ENCODE data around the gene ALDH8A1.

ALDH8A1 gene

DNA sequence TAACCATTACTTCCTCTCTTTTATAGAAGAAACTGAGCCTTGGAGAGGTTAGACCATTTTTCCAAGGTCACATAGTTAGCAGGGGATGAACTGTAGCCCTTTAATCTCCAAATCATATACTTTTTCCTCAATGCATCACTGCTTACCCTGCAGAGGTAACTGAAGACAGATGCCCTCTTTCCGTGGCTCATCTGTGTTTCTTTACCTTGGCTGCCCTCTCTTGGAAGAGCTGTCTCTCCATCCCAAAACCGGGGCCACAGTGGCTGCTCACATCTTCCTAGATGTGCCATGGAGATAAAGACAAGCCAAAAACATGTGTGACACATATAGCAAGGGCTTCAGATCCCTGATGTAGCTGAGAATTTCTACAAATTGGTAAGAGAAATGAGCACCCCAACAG, 581 bp upstream of the ALDH8A1 start:
- DNase-seq = no peak

DNA sequence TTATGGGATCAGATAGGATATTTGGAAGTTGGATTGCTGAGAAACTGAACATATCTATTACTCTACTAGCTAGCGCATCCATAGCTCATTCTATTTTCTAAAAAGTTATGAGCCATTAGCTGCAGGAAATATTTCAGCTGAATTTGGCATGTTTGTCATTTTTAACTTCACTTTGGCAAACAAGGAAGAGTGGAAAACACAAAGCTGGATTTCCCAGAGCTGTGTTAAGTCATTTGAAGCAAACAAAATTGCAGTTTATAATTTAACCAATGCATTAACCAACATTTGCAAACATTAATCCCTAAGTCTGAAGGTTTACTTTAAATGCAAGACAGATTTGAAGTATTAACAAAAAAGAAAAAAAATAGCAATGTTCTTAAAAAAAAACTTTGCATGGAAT, 1.2 kb downstream of the ALDH8A1 start:
- DNase-seq = no peak

- DNase-seq = no peak
These were observed 1.8 kb downstream of the ALDH8A1 start for GRCh38 chr6:134948142-134948541.

DNA sequence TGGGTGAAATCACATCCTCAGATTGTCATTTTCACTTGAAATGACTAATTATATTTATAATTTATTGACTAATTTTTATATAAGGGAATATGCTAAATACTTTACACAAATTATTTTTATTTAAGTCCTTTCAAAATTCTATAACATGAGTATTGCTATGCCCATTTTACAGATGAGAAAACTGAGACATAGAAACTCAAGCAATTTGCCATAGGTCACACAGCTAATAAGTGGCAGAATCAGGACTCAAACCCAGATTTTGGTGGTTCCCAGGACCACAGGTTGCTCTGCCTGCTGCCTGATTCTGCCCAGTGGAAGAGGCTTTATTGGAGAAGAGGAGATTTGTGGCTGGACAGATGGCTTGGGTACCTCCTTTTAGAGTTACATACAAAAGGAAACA, 4.9 kb downstream of the ALDH8A1 start:
- DNase-seq = no peak

DNA sequence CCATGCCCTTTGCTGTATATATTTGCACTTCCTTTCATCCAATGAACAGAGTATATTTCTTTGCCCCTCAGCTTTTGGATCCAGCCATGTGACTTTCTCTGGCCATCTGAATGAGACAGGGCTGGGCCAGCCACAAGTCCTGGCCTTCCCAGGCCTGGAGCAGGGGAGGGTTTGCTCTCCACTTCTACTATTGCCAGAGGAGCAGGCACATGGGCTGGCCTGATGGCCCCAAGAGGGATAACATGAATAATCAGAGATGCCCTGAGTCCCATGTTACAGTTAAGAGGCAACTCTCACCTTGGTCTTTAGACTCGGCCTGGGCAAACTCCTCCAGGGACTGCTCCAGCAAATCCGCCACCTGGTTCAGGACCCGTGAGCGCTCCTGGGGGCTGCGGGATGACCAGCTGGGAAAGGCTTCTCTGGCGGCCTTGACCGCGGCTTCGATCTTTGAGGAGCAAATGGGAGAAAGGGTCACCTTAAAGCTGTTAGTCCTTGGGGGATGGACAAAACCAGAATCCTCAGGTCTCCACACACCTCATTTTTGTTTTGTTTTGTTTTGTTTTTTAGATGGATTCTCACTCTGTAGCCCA, 6.3 kb downstream of the ALDH8A1 start:
- DNase-seq = no peak

- no peak for DNase-seq
These were observed 11.0 kb downstream of the ALDH8A1 start for GRCh38 chr6:134938896-134939295.

GRCh38 chr6:134937426-134937825, 12.5 kb downstream of the ALDH8A1 start:
- DNase-seq = no peak

DNA sequence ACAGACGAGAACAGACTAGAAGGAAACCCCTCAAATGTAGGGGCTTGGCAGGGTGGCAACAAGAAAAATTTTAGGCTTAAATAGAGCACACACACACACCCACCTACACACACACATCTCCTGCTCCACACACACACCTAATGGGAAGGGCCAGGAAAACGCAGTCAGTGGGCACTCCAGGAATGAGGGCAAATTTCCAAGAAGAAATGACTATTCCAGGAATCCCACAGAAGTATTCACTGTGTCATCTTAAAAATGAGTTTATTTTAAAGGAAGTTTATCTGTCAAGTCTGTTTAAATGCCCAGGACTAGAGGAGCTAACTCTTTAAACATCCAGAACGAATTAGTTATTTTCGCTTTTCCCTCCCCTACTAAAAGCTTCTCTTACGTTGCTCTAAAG, 13.0 kb downstream of the ALDH8A1 start:
- DNase-seq = no peak

- DNase-seq = no peak
These were observed 13.4 kb downstream of the ALDH8A1 start for GRCh38 chr6:134936476-134936875.

DNA sequence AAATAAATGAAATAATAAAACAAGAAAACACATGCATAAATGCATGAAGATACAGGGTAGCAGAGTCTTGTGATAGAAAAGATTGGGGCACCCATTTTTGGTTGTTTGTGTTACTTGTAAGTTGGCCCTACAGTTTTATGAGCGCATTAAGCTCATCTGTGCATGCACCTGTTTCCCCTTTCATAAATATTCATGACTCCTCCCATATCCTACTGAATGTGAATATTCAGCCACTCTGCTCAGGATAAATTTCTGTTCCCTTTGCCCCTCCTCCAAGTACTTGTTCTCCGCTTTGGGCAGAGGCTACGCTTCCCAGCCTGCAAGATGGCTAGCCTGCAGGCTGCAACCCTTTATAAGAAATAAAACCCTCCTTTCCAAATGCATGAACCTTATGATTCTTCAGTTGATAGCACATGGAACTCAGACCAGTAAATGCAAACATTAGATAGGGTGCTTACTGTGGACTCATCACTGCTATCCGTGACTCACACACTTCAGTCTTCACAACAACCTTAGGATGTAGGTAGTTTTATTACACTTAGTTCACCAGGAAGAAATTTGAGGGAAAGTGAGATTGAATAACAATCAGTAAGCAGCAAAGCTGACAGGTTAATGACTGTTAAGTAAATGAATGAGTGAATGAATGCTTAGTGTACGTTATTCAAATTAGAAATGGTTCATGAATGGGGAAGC, 15.0 kb downstream of the ALDH8A1 start:
- DNase-seq = no peak

- no peak for DNase-seq
These were observed 17.1 kb downstream of the ALDH8A1 start for GRCh38 chr6:134932535-134933470.

DNA sequence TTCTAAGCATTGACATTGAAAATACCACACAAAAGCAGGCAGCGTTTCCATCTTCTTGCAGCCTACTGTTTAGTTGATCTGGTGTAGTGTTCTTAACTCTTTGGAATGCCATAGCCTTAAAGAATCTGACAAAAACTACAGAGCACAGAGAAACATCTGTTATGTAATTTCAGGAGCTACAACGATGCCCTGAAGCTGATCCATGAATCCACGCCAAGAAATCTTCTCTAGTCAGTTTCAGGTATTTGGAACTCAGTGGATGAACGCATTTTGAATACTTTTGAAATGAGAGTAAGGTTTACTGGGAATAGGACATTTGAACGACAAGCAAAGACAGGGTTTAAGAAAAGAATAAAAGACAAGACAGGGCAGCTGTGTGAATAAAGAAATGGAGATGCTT, 17.8 kb downstream of the ALDH8A1 start:
- no peak for DNase-seq

- DNase-seq = no peak
These were observed 19.4 kb downstream of the ALDH8A1 start for GRCh38 chr6:134930463-134930862.

GRCh38 chr6:134928151-134928900, 21.6 kb downstream of the ALDH8A1 start:
- peak; percentile 4 for DNase-seq

DNA sequence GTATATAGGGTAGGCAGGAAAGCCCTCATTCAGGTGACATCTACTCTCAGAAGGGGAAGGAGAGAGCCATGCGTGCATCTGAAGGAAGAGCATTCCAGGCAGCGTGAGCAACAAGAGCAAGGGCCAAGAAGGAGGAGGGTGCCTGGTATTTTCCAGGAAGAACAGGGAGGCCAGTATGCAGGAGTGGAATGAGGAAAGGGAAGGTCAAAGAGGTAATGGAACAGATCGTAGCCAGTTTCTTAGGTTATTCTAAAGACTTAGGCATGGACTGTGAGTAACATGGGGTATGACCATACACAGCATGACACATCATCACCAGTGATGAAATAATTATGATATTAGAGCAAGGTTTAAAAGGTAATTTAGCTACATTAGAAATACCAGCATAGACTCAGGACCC, 24.1 kb downstream of the ALDH8A1 start:
- DNase-seq = no peak

DNA sequence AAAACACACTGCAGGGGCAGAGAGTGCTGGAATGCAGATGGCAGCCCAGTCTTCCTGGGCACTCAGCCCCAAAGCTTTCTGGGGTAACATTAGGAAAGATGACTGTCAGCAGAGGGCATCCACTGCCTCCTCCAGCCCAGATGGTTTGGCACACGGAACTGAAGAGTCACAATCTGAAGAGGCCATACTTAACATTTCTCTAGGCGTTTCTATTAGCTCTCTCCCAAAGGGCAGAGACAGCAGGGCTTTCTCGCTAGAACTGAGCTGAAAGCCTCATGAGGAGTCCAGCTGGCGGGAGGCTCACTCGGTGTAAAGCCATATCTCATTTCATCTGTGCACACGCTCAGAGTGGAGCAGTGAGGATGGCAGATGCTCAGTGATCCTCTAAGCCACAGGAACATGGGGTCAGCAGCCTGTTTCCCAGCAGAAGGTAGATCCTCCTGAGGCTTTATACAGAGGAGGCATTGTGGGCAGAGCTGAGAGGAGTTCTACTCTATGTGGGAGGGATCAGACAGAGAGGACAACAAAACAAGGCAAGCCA, 28.1 kb downstream of the ALDH8A1 start:
- DNase-seq = no peak

DNA sequence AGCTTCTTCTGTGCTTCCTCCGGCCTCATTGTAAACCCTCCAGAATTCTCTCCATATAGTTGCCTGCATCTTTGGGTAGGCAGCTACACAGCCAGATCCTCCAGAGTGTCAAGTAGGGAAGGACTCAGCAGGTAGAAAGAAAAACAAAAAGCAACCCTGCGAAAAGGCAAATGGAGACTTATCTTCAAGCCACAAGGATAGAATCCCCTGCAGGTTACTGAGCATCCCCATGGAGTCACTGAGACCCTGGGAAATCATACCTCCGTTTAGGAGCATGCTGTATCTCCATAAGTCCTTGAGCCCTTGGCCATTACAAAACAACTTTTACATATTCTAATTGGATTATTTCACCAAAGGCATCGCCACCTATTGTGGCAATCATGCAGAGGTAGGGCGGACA, 28.6 kb downstream of the ALDH8A1 start:
- DNase-seq = no peak

GRCh38 chr6:134920422-134920821, 29.5 kb downstream of the ALDH8A1 start:
- DNase-seq = no peak

DNA sequence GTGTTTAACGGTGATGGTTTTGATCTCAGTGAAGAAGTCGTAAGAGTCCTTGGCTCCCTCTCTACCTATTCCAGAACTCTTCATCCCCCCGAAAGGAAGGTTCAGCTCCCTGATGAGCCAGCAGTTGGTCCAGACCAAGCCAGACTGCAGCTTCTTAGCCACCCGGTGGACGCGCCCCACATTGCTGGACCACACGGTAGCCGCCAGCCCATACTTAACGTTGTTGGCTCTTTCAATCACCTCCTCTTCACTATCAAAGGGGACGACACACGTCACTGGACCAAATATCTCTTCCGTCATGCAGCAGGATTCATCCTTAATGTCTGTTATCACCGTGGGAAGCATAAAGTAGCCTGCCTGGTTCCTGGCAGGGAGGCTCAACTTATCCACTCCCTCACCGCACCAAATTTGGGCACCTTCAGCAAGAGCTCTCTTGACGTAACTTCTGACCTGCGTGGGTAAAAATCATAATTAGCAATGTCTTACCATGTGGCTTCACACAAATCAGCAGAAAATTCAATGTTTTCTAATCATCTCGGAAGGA, 31.4 kb downstream of the ALDH8A1 start:
- DNase-seq = no peak

- DNase-seq = no peak
These were observed 38.4 kb downstream of the ALDH8A1 start for GRCh38 chr6:134911547-134911946.

DNA sequence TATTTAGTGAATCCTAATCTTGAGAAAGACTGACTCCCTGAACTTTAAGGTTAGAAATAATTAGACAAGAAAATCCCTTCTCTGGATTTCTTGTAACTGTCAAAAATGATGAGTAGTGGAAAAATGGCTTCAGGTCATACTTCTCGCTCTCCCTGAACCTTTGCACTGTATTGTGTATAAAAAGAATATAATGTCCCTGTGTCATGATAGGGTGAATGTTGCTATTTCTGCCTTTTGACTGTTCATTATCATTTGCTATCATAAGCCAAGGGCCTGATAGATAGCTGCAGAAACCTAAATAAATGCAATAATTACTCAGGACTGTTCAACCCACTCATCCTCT, 39.3 kb downstream of the ALDH8A1 start:
- DNase-seq = no peak

DNA sequence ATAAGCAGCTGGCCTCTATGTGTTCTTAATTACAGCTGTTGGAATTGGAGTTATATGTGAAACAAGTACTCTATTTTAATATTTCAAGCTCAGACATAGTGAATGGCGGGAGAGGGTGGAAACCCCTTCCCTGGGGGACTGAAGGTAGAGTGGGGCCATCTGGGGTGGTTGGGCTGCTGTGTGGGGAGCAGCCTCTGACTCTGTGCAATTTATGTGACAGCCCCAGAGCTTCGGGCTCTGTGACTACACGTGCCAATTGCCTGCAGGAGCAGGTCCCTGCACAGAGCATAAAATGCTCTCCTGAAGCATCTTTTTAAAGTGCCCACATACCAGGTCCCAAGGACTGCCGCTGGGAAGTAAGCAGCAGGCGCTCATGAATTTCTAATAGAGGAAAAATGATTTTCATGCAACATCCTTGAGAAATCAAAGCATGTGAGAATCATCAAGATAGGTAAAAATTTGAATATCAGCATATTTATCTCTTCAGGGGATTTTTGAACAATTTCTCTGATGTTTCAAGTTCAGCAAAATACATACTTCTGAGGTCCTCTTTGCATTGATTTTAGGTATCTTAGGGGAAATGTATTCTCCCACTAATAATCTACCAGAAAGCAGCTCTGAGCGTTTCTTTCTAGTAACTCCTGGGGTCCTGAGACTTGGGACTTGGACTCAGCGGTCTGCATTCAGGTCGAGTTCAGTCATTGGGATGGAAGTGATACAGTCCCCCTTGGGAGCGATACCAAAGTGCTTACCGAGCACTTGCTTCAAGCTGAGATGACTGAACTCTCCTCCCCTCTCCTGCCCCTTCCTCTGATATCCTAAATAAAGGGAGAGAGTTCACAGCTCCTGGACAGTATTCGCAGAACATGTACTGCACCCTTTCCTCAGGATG, 40.0 kb downstream of the ALDH8A1 start:
- no peak for DNase-seq
